DND-41 (cell line): ENCODE data around the gene HAUS8.
A peak's percentile ranks its signal among the peaks of the same experiment; 100 is the strongest.

Experiments used
- ATAC-seq: fragments of 200-7000 bp; cut with Tn5 transposase; 3 replicates; pipeline ENCODE4 v1.9.1; 2021; ENCODE audit warnings: low read depth; ENCODE audit not compliant: insufficient read depth
- DNase-seq: peaks from one replicate; pipeline ENCODE4 v3.0.0-alpha.2; 2020
- H2AFZ ChIP-seq: 2 replicates; pipeline ENCODE4 v1.6.0; 2012; ENCODE audit warnings: low read depth, low read length
- H3K27ac ChIP-seq: 2 replicates; pipeline ENCODE4 v1.5.1; 2012; ENCODE audit warnings: low read length, inconsistent platforms
- H3K27me3 ChIP-seq: fragments of 200-600 bp; sonication (generic); 2 replicates; pipeline ENCODE4 v1.6.0; 2012; ENCODE audit warnings: low read length, mild to moderate bottlenecking, inconsistent platforms; ENCODE audit not compliant: insufficient read depth, poor library complexity
- H3K36me3 ChIP-seq: 2 replicates; pipeline ENCODE4 v1.5.1; 2012; ENCODE audit warnings: low read length, inconsistent platforms; ENCODE audit not compliant: insufficient read depth
- H3K4me1 ChIP-seq: 2 replicates; pipeline ENCODE4 v1.5.1; 2012; ENCODE audit warnings: mild to moderate bottlenecking, low read length; ENCODE audit not compliant: insufficient read depth
- H3K4me2 ChIP-seq: 2 replicates; pipeline ENCODE4 v1.6.0; 2012; ENCODE audit warnings: mild to moderate bottlenecking, moderate library complexity, low read length, inconsistent platforms; ENCODE audit not compliant: insufficient read depth
- H3K4me3 ChIP-seq, 2 experiments: fragments of 200-600 bp in 1 of 2; shearing (Covaris generic) in 1 of 2; 2 replicates each; pipeline ENCODE4 v1.5.1; 2012 to 2016; ENCODE audit warnings: inconsistent platforms in 2 of 2, low read length in 2 of 2, mild to moderate bottlenecking in 2 of 2, low read depth in 1 of 2, moderate library complexity in 1 of 2
- H3K79me2 ChIP-seq: 2 replicates; pipeline ENCODE4 v1.6.0; 2012; ENCODE audit warnings: low read length, inconsistent platforms; ENCODE audit not compliant: insufficient read depth
- H3K9ac ChIP-seq: 2 replicates; pipeline ENCODE4 v1.6.0; 2012; ENCODE audit warnings: low read depth, mild to moderate bottlenecking, inconsistent platforms, low read length, moderate library complexity
- H3K9me3 ChIP-seq: 2 replicates; pipeline ENCODE4 v1.5.1; 2012; ENCODE audit warnings: low read length, moderate library complexity, mild to moderate bottlenecking, inconsistent platforms; ENCODE audit not compliant: insufficient read depth, severe bottlenecking
- H4K20me1 ChIP-seq: 2 replicates; pipeline ENCODE4 v1.6.0; 2012; ENCODE audit warnings: low read length; ENCODE audit not compliant: insufficient read depth
- EZH2 ChIP-seq: IDR thresholded peaks from 3 replicates; pipeline ENCODE4 v1.6.1; 2012; ENCODE audit warnings: borderline replicate concordance, low read depth, mild to moderate bottlenecking, moderate library complexity, low read length, inconsistent platforms; ENCODE audit not compliant: severe bottlenecking
- TF ChIP-seq, protein P1 (sequence below): IDR thresholded peaks from 2 replicates; pipeline ENCODE4 v1.5.1; 2012; ENCODE audit warnings: borderline replicate concordance, low read length, moderate library complexity, mild to moderate bottlenecking; ENCODE audit not compliant: poor library complexity, severe bottlenecking; ENCODE audit errors: extremely low read depth

The HAUS8 gene, protein sequence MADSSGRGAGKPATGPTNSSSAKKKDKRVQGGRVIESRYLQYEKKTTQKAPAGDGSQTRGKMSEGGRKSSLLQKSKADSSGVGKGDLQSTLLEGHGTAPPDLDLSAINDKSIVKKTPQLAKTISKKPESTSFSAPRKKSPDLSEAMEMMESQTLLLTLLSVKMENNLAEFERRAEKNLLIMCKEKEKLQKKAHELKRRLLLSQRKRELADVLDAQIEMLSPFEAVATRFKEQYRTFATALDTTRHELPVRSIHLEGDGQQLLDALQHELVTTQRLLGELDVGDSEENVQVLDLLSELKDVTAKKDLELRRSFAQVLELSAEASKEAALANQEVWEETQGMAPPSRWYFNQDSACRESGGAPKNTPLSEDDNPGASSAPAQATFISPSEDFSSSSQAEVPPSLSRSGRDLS

GRCh38 chr19:17075035-17075863, at the start of gene HAUS8, which contains the start of gene MYO9B:
HAUS8 (minus strand) TSS chr19:17075452; CDS start chr19:17075422, 30 bp downstream.
MYO9B (plus strand) TSS chr19:17075777; CDS start chr19:17101718, 25,941 bp downstream.
- TF ChIP-seq, protein P1, sequence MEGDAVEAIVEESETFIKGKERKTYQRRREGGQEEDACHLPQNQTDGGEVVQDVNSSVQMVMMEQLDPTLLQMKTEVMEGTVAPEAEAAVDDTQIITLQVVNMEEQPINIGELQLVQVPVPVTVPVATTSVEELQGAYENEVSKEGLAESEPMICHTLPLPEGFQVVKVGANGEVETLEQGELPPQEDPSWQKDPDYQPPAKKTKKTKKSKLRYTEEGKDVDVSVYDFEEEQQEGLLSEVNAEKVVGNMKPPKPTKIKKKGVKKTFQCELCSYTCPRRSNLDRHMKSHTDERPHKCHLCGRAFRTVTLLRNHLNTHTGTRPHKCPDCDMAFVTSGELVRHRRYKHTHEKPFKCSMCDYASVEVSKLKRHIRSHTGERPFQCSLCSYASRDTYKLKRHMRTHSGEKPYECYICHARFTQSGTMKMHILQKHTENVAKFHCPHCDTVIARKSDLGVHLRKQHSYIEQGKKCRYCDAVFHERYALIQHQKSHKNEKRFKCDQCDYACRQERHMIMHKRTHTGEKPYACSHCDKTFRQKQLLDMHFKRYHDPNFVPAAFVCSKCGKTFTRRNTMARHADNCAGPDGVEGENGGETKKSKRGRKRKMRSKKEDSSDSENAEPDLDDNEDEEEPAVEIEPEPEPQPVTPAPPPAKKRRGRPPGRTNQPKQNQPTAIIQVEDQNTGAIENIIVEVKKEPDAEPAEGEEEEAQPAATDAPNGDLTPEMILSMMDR, result no peak
- no peak for TF ChIP-seq EZH2
- Histone ChIP-seq H3K27me3 (no peaks in the 10 kb centered on the region), H4K20me1 (peaks cover 72% of the 10 kb centered on the region), H3K36me3 (peaks cover 36% of the 10 kb centered on the region), H3K4me1 (peaks cover 48% of the 10 kb centered on the region), H3K4me3 (peak within 1 kb of the TSS; percentile 48 to 91), H3K4me2 (peak within 1 kb of the TSS; percentile 94), H2AFZ (peak within 1 kb of the TSS; percentile 83), H3K9ac (peak within 1 kb of the TSS; percentile 83), H3K27ac (peak within 1 kb of the TSS; percentile 93), H3K79me2 (peaks cover 96% of the 10 kb centered on the region), H3K9me3 (no peaks in the 10 kb centered on the region)
- ATAC-seq (peak; percentile 91), DNase-seq (peak; percentile 100)

GRCh38 chr19:17124025-17124424, 48.8 kb upstream of the HAUS8 start:
- Histone ChIP-seq H4K20me1 (peaks cover 14% of the 10 kb centered on the region; the same call in 1 of the 2 replicates), H2AFZ (no peak overlapping the region), H3K27me3 (no peaks in the 10 kb centered on the region), H3K9ac (no peak overlapping the region), H3K27ac (no peak overlapping the region), H3K4me2 (no peak overlapping the region), H3K36me3 (peaks cover 34% of the 10 kb centered on the region), H3K9me3 (no peaks in the 10 kb centered on the region), H3K79me2 (peaks cover 49% of the 10 kb centered on the region), H3K4me3 (no peak overlapping the region), H3K4me1 (peaks cover 19% of the 10 kb centered on the region)
- DNase-seq (no peak), ATAC-seq (no peak)
- TF ChIP-seq EZH2, result no peak
- TF ChIP-seq, protein P1, result no peak

DNA sequence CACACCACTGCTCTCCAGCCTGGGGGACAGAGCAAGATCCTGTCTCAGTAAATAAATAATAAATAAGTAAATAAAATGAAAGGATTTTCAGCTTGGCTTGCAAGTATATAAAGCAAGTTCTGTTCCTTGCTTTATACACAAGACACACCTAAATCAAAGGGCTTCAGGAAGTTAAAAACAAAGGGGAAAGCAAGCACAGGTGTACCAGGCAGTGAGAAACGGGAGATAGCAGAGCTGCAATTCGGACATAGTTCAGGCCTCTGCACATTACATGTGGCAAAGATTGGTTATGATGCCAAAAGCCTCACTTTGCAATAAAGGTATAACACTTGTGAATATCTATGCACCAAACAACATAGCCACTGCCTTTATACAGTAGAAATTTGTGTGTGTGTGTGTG, 47.8 kb upstream of the HAUS8 start:
- H3K9ac ChIP-seq, result no peak overlapping the region
- peaks cover 34% of the 10 kb centered on the region for H3K36me3 ChIP-seq
- no peak overlapping the region for H2AFZ ChIP-seq
- H3K79me2 ChIP-seq, result peaks cover 43% of the 10 kb centered on the region
- no peaks in the 10 kb centered on the region for H3K9me3 ChIP-seq
- no peak for DNase-seq
- ATAC-seq, result no peak
- H3K4me2 ChIP-seq, result no peak overlapping the region
- peaks cover 19% of the 10 kb centered on the region for H3K4me1 ChIP-seq
- H3K27ac ChIP-seq, result no peak overlapping the region
- no peak overlapping the region for H3K4me3 ChIP-seq
- H4K20me1 ChIP-seq, result peaks cover 13% of the 10 kb centered on the region; the same call in 1 of the 2 replicates
- TF ChIP-seq, protein P1, result no peak
- no peak for TF ChIP-seq EZH2
- no peaks in the 10 kb centered on the region for H3K27me3 ChIP-seq
